WERI-Rb-1 (cell line): ENCODE results near the gene TSPOAP1.

Experiments used
- DNase-seq: peaks from one replicate; pipeline ENCODE4 v3.0.0-alpha.2; 2020
- H3K27ac ChIP-seq: fragments of 250-450 bp; sonication (Bioruptor Pico); 2 replicates; pipeline ENCODE4 v1.5.1; 2020; ENCODE audit warnings: mild to moderate bottlenecking, moderate library complexity
- H3K27me3 ChIP-seq: fragments of 250-450 bp; sonication (Bioruptor Pico); 2 replicates; pipeline ENCODE4 v1.5.1; 2021; ENCODE audit warnings: mild to moderate bottlenecking, low read depth, moderate library complexity; ENCODE audit not compliant: insufficient read depth, severe bottlenecking
- H3K36me3 ChIP-seq: fragments of 250-450 bp; sonication (Bioruptor Pico); 2 replicates; pipeline ENCODE4 v1.5.1; 2020; ENCODE audit warnings: mild to moderate bottlenecking, moderate library complexity
- H3K4me3 ChIP-seq: 2 replicates; pipeline ENCODE4 v1.5.1; 2011; ENCODE audit warnings: low read depth, mild to moderate bottlenecking, control low read depth, low read length
- H3K9me3 ChIP-seq: fragments of 250-450 bp; sonication (Bioruptor Pico); 2 replicates; pipeline ENCODE4 v1.5.1; 2021; ENCODE audit warnings: mild to moderate bottlenecking, moderate library complexity; ENCODE audit not compliant: severe bottlenecking
- TF ChIP-seq, protein P1 (sequence below): IDR thresholded peaks from 2 replicates; pipeline ENCODE4 v1.5.1; 2011; ENCODE audit warnings: low read depth, mild to moderate bottlenecking, control low read depth, inconsistent platforms, low read length

The TSPOAP1 gene

DNA sequence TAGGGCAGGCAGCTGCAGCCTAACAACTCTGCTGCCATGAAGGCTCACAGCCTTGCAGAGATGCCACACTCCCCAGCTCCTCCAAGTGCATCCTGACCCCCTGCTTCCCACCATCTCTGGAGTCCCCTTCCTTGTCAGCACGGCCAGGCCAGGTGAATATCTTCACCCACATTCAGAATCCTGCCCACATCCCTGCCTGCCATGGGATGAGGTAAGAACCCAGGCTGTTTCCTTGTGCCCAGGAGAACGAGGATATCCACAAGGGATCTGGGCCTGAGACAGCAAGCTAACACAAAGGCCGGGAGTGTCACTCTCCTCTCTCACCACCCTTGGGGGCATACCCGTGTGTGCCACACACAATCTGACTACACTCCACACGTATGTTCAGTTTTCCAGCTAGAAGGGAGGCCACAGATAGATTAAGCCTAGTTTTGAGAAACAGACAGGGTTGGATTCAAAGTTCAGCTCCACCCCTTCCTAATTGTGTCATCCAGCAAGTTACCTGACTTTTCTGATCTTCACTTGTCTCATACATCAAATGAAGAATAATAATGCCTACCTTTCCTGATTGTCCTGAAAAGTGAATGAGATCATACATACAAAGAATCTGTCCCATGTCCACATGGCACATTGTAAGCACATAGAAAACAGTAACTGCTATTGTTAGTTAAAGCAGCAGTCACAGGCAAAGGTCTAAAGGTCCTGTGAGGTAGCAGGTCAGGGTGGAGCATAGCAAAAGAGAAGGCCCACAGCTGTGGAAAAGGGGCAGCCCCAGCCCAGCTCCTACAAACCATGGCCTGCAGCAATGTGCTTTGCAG, 40.8 kb upstream of the TSPOAP1 start:
- H3K36me3 ChIP-seq: no peaks in the 10 kb centered on the region

DNA sequence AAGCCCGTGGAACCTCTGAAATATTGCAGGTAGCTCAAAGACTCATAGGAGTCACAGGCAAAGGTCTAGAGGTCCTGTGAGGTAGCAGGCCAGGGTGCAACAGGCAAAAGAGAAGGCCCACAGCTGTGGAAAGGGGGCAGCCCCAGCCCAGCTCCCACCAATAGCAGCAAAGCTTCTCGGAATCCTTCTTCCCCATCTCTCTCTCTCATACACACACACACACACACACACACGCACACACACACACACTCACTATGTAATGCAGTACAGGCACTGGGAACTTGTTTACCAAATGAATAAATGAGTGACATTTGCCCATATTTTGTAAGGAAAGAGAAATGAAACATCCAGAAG, 40.2 kb upstream of the TSPOAP1 start:
- H3K9me3 ChIP-seq: no peaks in the 10 kb centered on the region
- no peak overlapping the region for H3K27ac ChIP-seq
- no peak for DNase-seq
- no peaks in the 10 kb centered on the region for H3K36me3 ChIP-seq
- H3K27me3 ChIP-seq: no peaks in the 10 kb centered on the region
- H3K4me3 ChIP-seq: no peak overlapping the region
- TF ChIP-seq, protein P1, sequence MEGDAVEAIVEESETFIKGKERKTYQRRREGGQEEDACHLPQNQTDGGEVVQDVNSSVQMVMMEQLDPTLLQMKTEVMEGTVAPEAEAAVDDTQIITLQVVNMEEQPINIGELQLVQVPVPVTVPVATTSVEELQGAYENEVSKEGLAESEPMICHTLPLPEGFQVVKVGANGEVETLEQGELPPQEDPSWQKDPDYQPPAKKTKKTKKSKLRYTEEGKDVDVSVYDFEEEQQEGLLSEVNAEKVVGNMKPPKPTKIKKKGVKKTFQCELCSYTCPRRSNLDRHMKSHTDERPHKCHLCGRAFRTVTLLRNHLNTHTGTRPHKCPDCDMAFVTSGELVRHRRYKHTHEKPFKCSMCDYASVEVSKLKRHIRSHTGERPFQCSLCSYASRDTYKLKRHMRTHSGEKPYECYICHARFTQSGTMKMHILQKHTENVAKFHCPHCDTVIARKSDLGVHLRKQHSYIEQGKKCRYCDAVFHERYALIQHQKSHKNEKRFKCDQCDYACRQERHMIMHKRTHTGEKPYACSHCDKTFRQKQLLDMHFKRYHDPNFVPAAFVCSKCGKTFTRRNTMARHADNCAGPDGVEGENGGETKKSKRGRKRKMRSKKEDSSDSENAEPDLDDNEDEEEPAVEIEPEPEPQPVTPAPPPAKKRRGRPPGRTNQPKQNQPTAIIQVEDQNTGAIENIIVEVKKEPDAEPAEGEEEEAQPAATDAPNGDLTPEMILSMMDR: no peak

More for the DNA sequence above, 40.8 kb upstream of the TSPOAP1 start:
- H3K4me3 ChIP-seq: no peak overlapping the region
- H3K27me3 ChIP-seq: no peaks in the 10 kb centered on the region
- TF ChIP-seq, protein P1: no peak
- no peak for DNase-seq
- no peaks in the 10 kb centered on the region for H3K9me3 ChIP-seq
- no peak overlapping the region for H3K27ac ChIP-seq

DNA sequence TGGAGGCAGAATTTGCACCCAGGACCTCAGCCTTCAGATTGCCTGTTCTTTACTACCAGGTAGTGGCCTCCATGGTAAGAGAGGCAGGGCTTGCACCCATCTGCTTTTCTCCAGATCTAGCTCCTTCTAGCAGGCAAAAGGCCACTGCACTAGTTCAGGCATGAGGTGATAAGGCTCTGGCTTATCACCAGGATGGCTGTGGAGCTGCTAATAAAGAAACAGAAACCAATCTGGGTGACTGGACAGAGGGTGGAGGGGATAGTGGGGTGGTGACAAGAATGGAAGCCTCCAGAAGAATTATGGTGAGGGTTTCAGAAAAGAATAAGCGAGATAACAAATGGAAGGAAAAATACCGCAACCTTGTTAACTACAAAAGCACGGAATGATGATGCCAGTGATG, 38.9 kb upstream of the TSPOAP1 start:
- H3K27ac ChIP-seq: no peak overlapping the region
- TF ChIP-seq, protein P1: no peak
- H3K27me3 ChIP-seq: no peaks in the 10 kb centered on the region
- H3K9me3 ChIP-seq: no peaks in the 10 kb centered on the region
- no peaks in the 10 kb centered on the region for H3K36me3 ChIP-seq
- no peak overlapping the region for H3K4me3 ChIP-seq
- no peak for DNase-seq

- no peaks in the 10 kb centered on the region for H3K36me3 ChIP-seq
- no peak for DNase-seq
- no peak overlapping the region for H3K27ac ChIP-seq
- H3K9me3 ChIP-seq: no peaks in the 10 kb centered on the region
- H3K4me3 ChIP-seq: no peak overlapping the region
- TF ChIP-seq, protein P1: no peak
- no peaks in the 10 kb centered on the region for H3K27me3 ChIP-seq
Measured at GRCh38 chr17:58365980-58366595, 37.5 kb upstream of the TSPOAP1 start.

- no peaks in the 10 kb centered on the region for H3K36me3 ChIP-seq
- H3K27ac ChIP-seq: no peak overlapping the region
- H3K4me3 ChIP-seq: no peak overlapping the region
- no peaks in the 10 kb centered on the region for H3K9me3 ChIP-seq
- DNase-seq: no peak
- TF ChIP-seq, protein P1: no peak
- no peaks in the 10 kb centered on the region for H3K27me3 ChIP-seq
Measured at GRCh38 chr17:58365185-58365979, 36.8 kb upstream of the TSPOAP1 start.
